HG02571 (cell line): Measurements from ENCODE around the gene LCN2.
"Not testable (repeated sequence)": the region's sequence is repeated elsewhere in the genome, so short reads cannot be mapped to it uniquely, and the experiment has no call there.

ENCODE experiments used
- ATAC-seq: cut with Tn5 transposase; IDR thresholded peaks from one replicate; pipeline ENCODE4 v1.9.1; 2021; ENCODE audit warnings: mild to moderate bottlenecking, moderate library complexity; ENCODE audit not compliant: unreplicated experiment

LCN2 gene

DNA sequence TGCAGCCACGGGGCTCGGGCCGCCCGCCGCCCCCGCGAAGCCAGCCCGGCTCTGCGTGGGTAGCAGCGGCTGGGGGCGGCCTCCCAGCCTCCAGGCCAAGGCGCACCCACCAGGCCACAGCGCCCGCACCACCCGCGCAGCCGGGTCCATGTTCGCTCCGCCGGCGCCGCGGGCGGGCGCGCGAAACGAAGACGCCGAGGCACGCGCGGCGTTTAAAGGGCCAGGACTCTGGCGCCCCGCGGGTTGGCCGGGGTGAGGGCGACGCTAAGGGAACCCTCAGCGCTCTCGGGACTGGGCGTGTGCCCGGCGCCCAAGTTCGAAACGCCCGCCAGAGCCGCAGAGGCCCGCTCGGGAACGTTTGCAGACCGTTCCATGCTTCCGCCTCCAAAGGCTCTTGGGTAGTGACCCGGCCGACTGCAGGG lies 21.7 kb upstream of the LCN2 start, which contains the start of gene PTGES2:
Gene PTGES2, minus strand, starts transcription at position 162 of the 422 bp plus-strand sequence. Its CDS starts 12 bp downstream, at position 150.
- peak; percentile 49 for ATAC-seq

DNA sequence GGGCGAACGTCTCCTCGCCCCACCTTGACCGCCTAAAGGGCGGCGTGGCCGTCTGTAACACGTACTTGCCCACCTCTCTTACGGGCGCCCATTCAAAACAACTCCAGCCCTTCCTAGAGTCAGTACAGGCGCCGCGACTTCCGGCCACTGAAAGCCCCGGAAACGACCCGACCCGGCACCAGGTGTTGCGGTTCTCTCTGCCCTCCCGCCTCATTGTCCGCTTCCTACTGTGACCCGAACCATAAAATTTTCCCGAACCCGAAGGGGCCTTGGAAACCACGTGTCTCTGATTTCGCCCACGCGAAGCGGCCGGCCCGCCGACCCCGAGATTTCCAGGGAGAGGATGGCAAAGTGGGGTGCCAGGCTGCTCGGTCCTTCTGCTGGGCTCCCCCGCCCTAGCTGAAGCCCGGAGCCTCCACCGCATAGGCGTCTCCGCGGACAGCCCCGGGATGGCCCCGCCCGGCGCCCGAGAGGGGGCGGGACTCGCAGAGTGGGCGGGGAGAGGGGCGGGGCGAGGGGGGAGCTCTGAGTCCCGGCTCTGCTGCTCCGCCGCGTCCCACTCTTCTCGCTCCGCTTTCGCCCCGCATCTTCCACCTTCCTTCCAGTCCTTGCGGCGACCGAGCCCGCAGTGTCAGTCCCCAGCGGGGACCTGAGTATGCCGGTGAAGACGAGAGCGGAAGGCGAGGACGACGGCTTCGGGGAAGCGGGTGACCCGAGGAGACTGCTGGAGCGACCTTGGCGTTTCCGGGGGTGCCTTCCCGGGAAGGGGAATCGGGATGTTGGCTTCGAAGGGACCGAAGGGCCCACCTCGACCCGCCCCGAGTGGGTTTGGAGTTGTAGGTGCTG lies 21.0 kb upstream of the LCN2 start:
- peak; percentile 56 for ATAC-seq

- ATAC-seq, result no peak
Measured at GRCh38 chr9:128128836-128129590, 20.2 kb upstream of the LCN2 start.

- ATAC-seq, result not testable (repeated sequence)
Measured at GRCh38 chr9:128129976-128130590, 19.2 kb upstream of the LCN2 start.

DNA sequence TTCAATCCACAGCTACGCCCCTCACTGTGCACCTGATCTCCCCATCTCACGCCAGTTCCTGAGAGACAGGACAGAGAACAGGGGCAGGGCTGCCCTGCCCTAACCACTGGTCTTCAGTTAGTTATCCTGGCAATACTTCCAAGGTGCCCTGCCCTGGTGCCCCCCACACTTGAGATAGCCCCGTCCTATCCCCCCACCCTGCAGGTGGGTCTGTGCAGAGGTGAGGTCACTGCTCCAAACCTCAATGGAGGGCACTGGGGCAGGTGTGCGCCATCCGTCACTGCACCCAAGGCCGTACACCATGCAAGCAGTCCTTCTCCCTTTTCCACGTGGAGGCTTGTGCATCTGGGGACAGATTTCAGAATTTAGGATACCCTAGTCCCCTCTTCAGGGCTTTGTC lies 18.6 kb upstream of the LCN2 start:
- not testable (repeated sequence) for ATAC-seq

DNA sequence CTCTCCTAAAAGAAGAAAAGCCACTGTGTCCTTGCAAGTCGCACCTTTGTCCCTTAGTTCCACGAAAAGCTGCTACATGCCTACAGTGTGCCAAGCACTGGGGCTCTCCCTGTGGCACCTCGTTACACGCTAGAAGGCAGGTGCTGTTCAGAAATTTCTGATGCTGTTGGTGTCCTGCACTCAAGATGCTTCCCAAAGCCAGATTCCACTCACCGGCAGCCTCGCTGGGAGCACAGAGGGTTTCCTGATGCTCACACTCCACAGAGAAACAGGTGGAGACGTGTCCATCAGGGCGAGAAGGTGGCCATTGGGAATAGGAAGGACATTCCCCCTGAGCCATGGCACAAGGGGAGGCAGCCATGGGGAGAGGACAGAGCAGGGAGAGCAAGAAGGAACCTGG lies 17.9 kb upstream of the LCN2 start:
- not testable (repeated sequence) for ATAC-seq

- not testable (repeated sequence) for ATAC-seq
Measured at GRCh38 chr9:128132139-128132538, 17.1 kb upstream of the LCN2 start.

DNA sequence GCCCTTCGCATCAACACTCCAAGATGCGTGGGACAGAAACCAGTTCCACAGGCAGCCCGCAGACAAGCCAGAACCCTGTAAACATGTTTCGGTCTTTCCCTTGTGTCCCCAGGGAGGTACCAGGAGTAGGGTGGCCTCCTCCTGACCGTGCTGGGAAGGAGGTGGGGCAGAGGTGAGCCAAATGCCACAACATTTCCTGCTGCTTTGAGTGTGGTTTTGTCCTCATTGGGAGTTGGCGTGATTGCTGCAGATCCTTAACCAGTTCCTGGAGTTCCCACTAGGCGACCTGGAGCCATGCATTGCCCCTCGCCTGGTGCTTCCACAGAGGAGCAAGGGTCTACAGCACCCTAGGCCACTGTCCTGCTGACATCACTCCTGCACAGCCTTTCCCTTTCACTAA lies 13.7 kb upstream of the LCN2 start:
- ATAC-seq, result not testable (repeated sequence)

DNA sequence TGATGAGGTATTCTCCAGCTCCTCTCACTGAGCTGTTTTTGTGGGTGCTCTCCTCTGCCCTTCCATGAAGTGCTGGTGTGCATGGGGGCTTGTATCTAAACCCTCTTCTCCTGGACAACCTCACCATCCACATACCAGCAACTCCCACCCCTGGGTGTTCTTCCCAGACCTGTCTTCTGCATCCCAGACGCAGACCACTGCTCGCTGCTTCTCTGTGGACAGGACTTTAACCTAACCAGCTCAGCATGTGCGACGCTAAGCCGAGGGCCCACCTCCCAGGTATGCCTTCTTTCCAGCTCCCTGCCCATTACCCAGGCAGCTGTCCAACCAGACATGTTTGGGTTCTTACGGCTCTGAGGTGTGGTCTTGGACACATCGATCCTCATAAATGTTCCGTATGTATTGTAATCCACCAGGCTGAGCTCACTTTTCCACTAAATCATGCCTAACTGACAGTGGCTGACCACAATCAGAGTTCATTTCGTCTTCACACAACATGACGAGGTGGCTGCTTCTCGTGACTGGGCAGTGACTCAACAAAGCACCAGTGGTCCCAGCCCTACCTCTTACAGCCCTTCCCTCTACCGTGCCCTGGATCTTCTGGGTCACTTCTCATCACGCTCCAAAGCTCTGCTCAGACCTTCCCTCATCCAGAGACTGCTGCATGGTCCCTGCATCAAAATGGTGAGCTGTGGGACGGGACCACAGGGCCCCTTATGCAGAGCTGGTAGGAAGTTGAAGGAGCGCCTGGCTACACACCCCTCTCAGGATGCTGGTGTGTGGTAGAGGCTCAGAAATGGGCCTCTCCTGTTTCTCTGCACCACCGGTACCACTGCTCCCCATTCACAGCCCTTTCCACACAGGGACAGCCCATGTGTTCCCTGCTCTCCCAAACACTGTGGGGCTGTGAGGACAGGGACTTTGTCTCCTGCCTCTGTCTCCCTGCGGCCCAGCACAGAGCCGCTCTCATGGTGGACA lies 12.1 kb upstream of the LCN2 start:
- no peak for ATAC-seq

DNA sequence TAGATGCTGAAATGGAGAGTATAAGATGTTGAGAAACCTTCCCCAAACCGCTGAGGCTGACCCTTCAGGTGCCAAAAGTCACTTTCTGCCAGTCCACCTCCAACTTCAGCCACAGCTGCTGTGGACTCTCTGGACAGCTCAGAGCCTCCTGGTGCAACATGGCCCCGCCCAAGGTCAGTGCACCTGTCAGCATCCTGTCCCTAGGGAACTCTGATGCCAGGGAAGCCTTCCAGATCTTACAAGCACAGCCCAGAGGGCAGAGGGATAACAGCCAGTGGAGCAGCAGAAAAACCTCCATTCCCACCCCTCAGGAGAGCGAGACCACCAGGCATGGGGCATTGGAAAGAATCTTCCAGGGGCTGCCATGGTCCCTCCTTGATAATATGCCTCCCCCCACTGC lies 11.3 kb upstream of the LCN2 start:
- no peak for ATAC-seq

- ATAC-seq, result no peak
Measured at GRCh38 chr9:128139621-128140020, 9.6 kb upstream of the LCN2 start.

GRCh38 chr9:128141604-128142003 lies 7.6 kb upstream of the LCN2 start:
- ATAC-seq, result no peak

- no peak for ATAC-seq
Measured at GRCh38 chr9:128142061-128142460, 7.2 kb upstream of the LCN2 start.

GRCh38 chr9:128142596-128142995 lies 6.7 kb upstream of the LCN2 start:
- no peak for ATAC-seq

DNA sequence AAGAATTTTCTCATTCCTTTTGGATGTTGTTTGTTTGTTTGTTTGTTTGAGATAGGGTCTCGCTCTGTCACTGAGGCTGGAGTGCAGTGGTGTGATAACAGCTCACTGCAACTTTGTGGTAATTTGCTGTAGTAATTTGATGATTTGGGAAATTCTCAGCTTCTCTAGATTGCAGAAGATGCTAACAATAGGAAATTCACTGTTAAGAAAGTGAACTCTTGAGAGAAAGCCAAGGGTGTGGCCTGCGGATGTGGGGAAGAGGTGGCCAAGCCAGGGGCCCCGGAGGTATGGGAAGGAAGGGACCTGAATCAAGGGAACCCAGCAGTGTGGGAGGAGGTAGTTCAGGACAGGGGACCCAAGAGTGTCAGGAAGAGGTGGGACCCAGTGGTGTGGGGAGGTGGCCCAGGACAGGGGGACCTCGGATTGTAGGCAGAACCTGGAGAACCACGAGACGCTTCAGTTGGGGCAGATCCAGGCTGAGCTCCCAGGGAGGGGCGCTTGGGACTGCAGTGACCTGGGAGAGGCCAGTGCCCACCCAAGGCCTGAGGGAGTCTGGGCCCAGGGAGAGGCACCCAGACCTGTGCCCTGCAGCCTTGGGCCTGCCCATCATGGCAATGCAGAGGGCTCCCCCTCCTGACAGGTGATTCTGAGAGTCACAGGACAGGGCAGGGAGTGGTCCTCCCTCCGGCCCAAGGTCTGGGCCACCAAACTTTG lies 5.6 kb upstream of the LCN2 start:
- ATAC-seq, result no peak

GRCh38 chr9:128144239-128145181 lies 4.7 kb upstream of the LCN2 start:
- no peak for ATAC-seq

DNA sequence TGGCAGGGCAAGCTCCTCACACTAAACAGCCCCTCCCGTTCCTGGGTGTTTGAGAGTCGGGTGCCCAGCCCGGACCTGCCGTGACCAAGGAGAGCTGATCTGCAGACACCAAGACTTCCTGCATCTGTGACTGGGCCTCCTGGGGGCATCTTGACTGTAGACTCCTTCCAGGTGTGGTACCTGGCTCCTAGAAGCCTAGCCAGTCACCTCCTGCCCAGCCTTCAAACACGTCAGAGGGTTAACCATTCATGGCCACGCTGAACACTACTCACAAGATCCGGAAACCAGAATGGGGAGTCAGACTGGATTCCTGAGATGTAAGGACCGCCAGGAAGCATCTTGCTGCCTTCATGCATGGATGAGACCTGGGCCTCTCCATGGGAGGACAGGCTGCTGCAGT lies 3.7 kb upstream of the LCN2 start:
- no peak for ATAC-seq

DNA sequence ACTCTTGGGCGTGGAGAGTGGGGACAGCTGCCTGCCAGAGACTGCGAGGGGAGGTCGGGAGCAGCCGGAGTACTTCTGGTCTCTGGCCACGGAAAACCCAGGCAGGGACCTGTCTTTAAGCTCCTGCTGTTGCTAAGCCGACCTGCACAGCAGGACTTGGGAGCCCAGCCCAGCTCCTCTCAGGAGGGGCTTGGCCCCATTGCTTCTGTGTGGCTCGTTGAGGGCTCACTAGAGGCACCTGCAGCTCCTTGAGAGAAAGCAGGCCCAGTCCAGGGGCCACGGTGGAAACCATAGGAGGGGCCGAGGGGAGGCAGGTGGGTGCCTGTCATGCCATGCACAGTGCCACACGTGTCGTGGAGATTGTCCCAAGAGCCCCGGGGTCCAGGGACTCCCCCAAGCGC lies 3.3 kb upstream of the LCN2 start:
- ATAC-seq, result no peak
